Keratinocyte (primary cell): ENCODE data around the gene PPARD. TPM values are rescaled to one million over a fixed set of nuclear protein-coding genes. Genes with fewer than 3 reads are reported as not detected.

Source experiments
- DNase-seq: peaks from one replicate; pipeline ENCODE4 v3.0.0-alpha.2; 2011; ENCODE audit warnings: low read depth, missing footprints, low spot score
- FAIRE-seq: peaks from 2 replicates; lab custom pipeline; 2011; peaks lifted over from hg19 to GRCh38; lab: Jason Lieb, UNC
- H2AFZ ChIP-seq: 2 replicates; pipeline ENCODE4 v1.6.0; 2012; ENCODE audit warnings: low read length, control low read depth, inconsistent platforms; ENCODE audit not compliant: control insufficient read depth
- H3K27ac ChIP-seq: 2 replicates; pipeline ENCODE4 v1.5.1; 2011; ENCODE audit warnings: low read length; ENCODE audit not compliant: control insufficient read depth, insufficient read depth
- H3K27me3 ChIP-seq: 3 replicates; pipeline ENCODE4 v1.6.0; 2011; ENCODE audit warnings: low read length; ENCODE audit not compliant: control insufficient read depth, insufficient read depth; ENCODE audit errors: extremely low read depth
- H3K36me3 ChIP-seq, 2 experiments: 2 replicates in 1 of 2; 3 replicates in 1 of 2; pipeline ENCODE4 v1.5.1; 2011; ENCODE audit warnings: low read length in 2 of 2, mild to moderate bottlenecking in 1 of 2; ENCODE audit not compliant: control insufficient read depth in 2 of 2, insufficient read depth in 2 of 2; ENCODE audit errors: extremely low read depth in 1 of 2
- H3K4me1 ChIP-seq: 3 replicates; pipeline ENCODE4 v1.5.1; 2011; ENCODE audit warnings: low read length; ENCODE audit not compliant: control insufficient read depth, insufficient read depth; ENCODE audit errors: extremely low read depth
- H3K4me2 ChIP-seq: 3 replicates; pipeline ENCODE4 v1.6.0; 2011; ENCODE audit warnings: low read depth, low read length; ENCODE audit not compliant: control insufficient read depth, insufficient read depth; ENCODE audit errors: extremely low read depth
- H3K4me3 ChIP-seq, 3 experiments: fragments of 200-600 bp in 1 of 3; sonication (generic) in 1 of 3; 2 replicates in 2 of 3; 3 replicates in 1 of 3; pipeline ENCODE4 v1.5.1; 2011 to 2016; ENCODE audit warnings: low read length in 3 of 3, mild to moderate bottlenecking in 3 of 3, control low read depth in 2 of 3, inconsistent platforms in 1 of 3, low read depth in 1 of 3, mixed read lengths in 1 of 3, mixed run types in 1 of 3, moderate library complexity in 1 of 3; ENCODE audit not compliant: control insufficient read depth in 2 of 3, insufficient read depth in 2 of 3; ENCODE audit errors: extremely low read depth in 1 of 3
- H3K79me2 ChIP-seq: 2 replicates; pipeline ENCODE4 v1.6.0; 2012; ENCODE audit warnings: low read length; ENCODE audit not compliant: control insufficient read depth, insufficient read depth
- H3K9ac ChIP-seq: 3 replicates; pipeline ENCODE4 v1.6.0; 2011; ENCODE audit warnings: low read length; ENCODE audit not compliant: control insufficient read depth, insufficient read depth; ENCODE audit errors: extremely low read depth
- H3K9me1 ChIP-seq: 3 replicates; pipeline ENCODE4 v1.6.0; 2011; ENCODE audit warnings: low read length; ENCODE audit not compliant: control insufficient read depth, insufficient read depth; ENCODE audit errors: extremely low read depth
- H3K9me3 ChIP-seq: 2 replicates; pipeline ENCODE4 v1.5.1; 2012; ENCODE audit warnings: low read depth, low read length; ENCODE audit not compliant: control insufficient read depth
- H4K20me1 ChIP-seq: 3 replicates; pipeline ENCODE4 v1.6.0; 2011; ENCODE audit warnings: low read length; ENCODE audit not compliant: control insufficient read depth, insufficient read depth; ENCODE audit errors: extremely low read depth
- EZH2 ChIP-seq: IDR thresholded peaks from one replicate; pipeline ENCODE4 v1.6.1; 2012; ENCODE audit warnings: inconsistent platforms, mild to moderate bottlenecking, low read length, moderate library complexity
- dilution Hi-C: fragments of 300-500 bp; cut with MboI; formaldehyde crosslinking; loops from one replicate; pipeline ENCODE4 v1.7.0; 2020; ENCODE audit warnings: low sequenced_read_pairs; ENCODE audit not compliant: extremely low pct_ligation_motif_present
- polyA plus RNA-seq, 5 experiments: library from polyadenylated mRNA; depleted of rRNA in 3 of 5; stranded (reverse) in 3 of 5; stranded (forward) in 1 of 5; unstranded in 1 of 5; fragments of >200 nt; gene quantifications; 1 replicate in 1 of 5; 2 replicates in 3 of 5; 3 replicates in 1 of 5; pipeline versions ENCODE4 v1.2.1 to v1.2.3, GENCODE V29; 2011 to 2012; ENCODE audit warnings: missing spikeins in 2 of 5, low read depth in 1 of 5, low replicate concordance in 1 of 5
- TF ChIP-seq, protein P1 (sequence below), 3 experiments: IDR thresholded peaks in 1 of 3; conservative IDR thresholded peaks in 1 of 3; optimal IDR thresholded peaks in 1 of 3; 2 replicates in 2 of 3; 3 replicates in 1 of 3; pipeline versions ENCODE3 to v1.5.1; 2011; ENCODE audit warnings: low read length in 3 of 3, mild to moderate bottlenecking in 3 of 3, moderate library complexity in 2 of 3, control low read depth in 1 of 3, inconsistent platforms in 1 of 3; ENCODE audit not compliant: insufficient read depth in 2 of 3; ENCODE audit errors: extremely low read depth in 1 of 3

Gene PPARD
- polyA plus RNA-seq, 1 donor (not counting 4 experiments of a cell fraction or from before 2014, with no cell fraction given): 15.1 TPM

GRCh38 chr6:35312807-35313206, 29.6 kb upstream of the PPARD start:
- dilution Hi-C loops: no loop called here

GRCh38 chr6:35317483-35318195, 24.7 kb upstream of the PPARD start:
- H4K20me1 ChIP-seq: no peaks in the 10 kb centered on the region
- H3K79me2 ChIP-seq: no peaks in the 10 kb centered on the region
- H3K9ac ChIP-seq: no peak overlapping the region
- no peaks in the 10 kb centered on the region for H3K9me1 ChIP-seq
- peak overlapping the region in 2 of 3 experiments; percentile 14 to 69 for H3K4me3 ChIP-seq
- peak overlapping the region; percentile 58 for H2AFZ ChIP-seq
- H3K9me3 ChIP-seq: no peaks in the 10 kb centered on the region
- no peak overlapping the region for H3K27ac ChIP-seq
- H3K4me1 ChIP-seq: peaks cover 10% of the 10 kb centered on the region
- no peak for TF ChIP-seq EZH2
- TF ChIP-seq, protein P1, sequence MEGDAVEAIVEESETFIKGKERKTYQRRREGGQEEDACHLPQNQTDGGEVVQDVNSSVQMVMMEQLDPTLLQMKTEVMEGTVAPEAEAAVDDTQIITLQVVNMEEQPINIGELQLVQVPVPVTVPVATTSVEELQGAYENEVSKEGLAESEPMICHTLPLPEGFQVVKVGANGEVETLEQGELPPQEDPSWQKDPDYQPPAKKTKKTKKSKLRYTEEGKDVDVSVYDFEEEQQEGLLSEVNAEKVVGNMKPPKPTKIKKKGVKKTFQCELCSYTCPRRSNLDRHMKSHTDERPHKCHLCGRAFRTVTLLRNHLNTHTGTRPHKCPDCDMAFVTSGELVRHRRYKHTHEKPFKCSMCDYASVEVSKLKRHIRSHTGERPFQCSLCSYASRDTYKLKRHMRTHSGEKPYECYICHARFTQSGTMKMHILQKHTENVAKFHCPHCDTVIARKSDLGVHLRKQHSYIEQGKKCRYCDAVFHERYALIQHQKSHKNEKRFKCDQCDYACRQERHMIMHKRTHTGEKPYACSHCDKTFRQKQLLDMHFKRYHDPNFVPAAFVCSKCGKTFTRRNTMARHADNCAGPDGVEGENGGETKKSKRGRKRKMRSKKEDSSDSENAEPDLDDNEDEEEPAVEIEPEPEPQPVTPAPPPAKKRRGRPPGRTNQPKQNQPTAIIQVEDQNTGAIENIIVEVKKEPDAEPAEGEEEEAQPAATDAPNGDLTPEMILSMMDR (optimal IDR thresholded peaks at IDR 0.05 in 1 of 3, IDR thresholded peaks at IDR 0.05 in 1 of 3, conservative IDR thresholded peaks at IDR 0.05 in 1 of 3; ENCODE audit: extremely low read depth in 1 of 3, insufficient read depth in 2 of 3, low read length in 3 of 3): no peak
- H3K27me3 ChIP-seq: no peaks in the 10 kb centered on the region
- H3K36me3 ChIP-seq: peaks cover 22% of the 10 kb centered on the region in 2 experiments
- dilution Hi-C loops: no loop called here
- DNase-seq: no peak
- H3K4me2 ChIP-seq: peak overlapping the region; percentile 78
- no peak for FAIRE-seq

More at GRCh38 chr6:35312807-35313206, 29.6 kb upstream of the PPARD start:
- no peak overlapping the region for H2AFZ ChIP-seq
- no peaks in the 10 kb centered on the region for H3K27me3 ChIP-seq
- H3K4me2 ChIP-seq: no peak overlapping the region
- H4K20me1 ChIP-seq: no peaks in the 10 kb centered on the region
- H3K9ac ChIP-seq: no peak overlapping the region
- TF ChIP-seq, protein P1 (optimal IDR thresholded peaks at IDR 0.05 in 1 of 3, IDR thresholded peaks at IDR 0.05 in 1 of 3, conservative IDR thresholded peaks at IDR 0.05 in 1 of 3; ENCODE audit: extremely low read depth in 1 of 3, insufficient read depth in 2 of 3, low read length in 3 of 3): no peak
- no peak for TF ChIP-seq EZH2
- no peaks in the 10 kb centered on the region for H3K9me3 ChIP-seq
- DNase-seq: no peak
- no peaks in the 10 kb centered on the region for H3K9me1 ChIP-seq
- H3K4me3 ChIP-seq: no peak overlapping the region
- no peak for FAIRE-seq
- peaks cover under 1% of the 10 kb centered on the region for H3K4me1 ChIP-seq
- peaks cover 8 to 9% of the 10 kb centered on the region in 2 experiments for H3K36me3 ChIP-seq
- no peak overlapping the region for H3K27ac ChIP-seq
- H3K79me2 ChIP-seq: no peaks in the 10 kb centered on the region
